Liver (tissue), 3 donors: ENCODE measurements around the gene ANKMY2.

Experiments used
- CTCF ChIP-seq: fragments of 150-350 bp; IDR thresholded peaks from 2 replicates; pipeline ENCODE4 v1.5.1; 2017; ENCODE audit warnings: improper control_type of control experiment, low read depth, low read length; ENCODE audit not compliant: missing input control
- FOXA1 ChIP-seq: IDR thresholded peaks from 2 replicates; pipeline ENCODE4 v1.6.1; 2016; ENCODE audit warnings: antibody characterized with exemption
- HNF4G ChIP-seq: IDR thresholded peaks from 2 replicates; pipeline ENCODE4 v1.6.1; 2016; ENCODE audit warnings: antibody characterized with exemption
- RAD21 ChIP-seq, 2 donors: IDR thresholded peaks; 2 replicates each; pipeline ENCODE4 v1.6.1; 2016; ENCODE audit warnings: antibody characterized with exemption in 2 of 2, mild to moderate bottlenecking in 2 of 2
- REST ChIP-seq: IDR thresholded peaks from 2 replicates; pipeline ENCODE4 v1.6.1; 2016; ENCODE audit warnings: antibody characterized with exemption, mild to moderate bottlenecking
- TAF1 ChIP-seq: conservative IDR thresholded peaks from 2 replicates; pipeline ENCODE4 v1.6.1; 2016; ENCODE audit warnings: antibody characterized with exemption, mild to moderate bottlenecking
- TF ChIP-seq, protein P1 (sequence below): IDR thresholded peaks from 2 replicates; pipeline ENCODE4 v1.6.1; 2016; ENCODE audit warnings: antibody characterized with exemption
- donor health status: healthy.
- donor health status: healthy.

- TF ChIP-seq FOXA1 (no peak), CTCF (no peak), HNF4G (no peak), TAF1 (no peak), RAD21 (IDR thresholded peaks at IDR 0.05) (no peak), REST (no peak)
- TF ChIP-seq, protein P1, sequence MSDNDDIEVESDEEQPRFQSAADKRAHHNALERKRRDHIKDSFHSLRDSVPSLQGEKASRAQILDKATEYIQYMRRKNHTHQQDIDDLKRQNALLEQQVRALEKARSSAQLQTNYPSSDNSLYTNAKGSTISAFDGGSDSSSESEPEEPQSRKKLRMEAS = no peak
Measured at GRCh38 chr7:16677978-16678494, 32.5 kb upstream of the ANKMY2 start.
